Nephron progenitor cell (in vitro differentiated cells): ENCODE measurements around the gene TMPRSS2.

Source experiments
- DNase-seq: peaks from one replicate; pipeline ENCODE4 v3.0.0; 2021
- H3K27ac Mint-ChIP-seq: 2 replicates; pipeline ENCODE4 v1.8.0; 2021; ENCODE audit warnings: mild to moderate bottlenecking, moderate library complexity, mixed read lengths
- H3K27me3 Mint-ChIP-seq: 2 replicates; pipeline ENCODE4 v1.8.0; 2021; ENCODE audit warnings: mild to moderate bottlenecking, low read depth, mixed read lengths; ENCODE audit not compliant: poor library complexity
- H3K36me3 Mint-ChIP-seq: 2 replicates; pipeline ENCODE4 v1.8.0; 2021; ENCODE audit warnings: low read depth, mixed read lengths
- H3K4me1 Mint-ChIP-seq: 2 replicates; pipeline ENCODE4 v1.8.0; 2021; ENCODE audit warnings: mixed read lengths
- H3K4me3 Mint-ChIP-seq: 2 replicates; pipeline ENCODE4 v1.8.0; 2021; ENCODE audit warnings: mild to moderate bottlenecking, moderate library complexity, mixed read lengths
- H3K9me3 Mint-ChIP-seq: 2 replicates; pipeline ENCODE4 v1.8.0; 2021; ENCODE audit warnings: mild to moderate bottlenecking, moderate library complexity, mixed read lengths
- TF ChIP-seq, protein P1 (sequence below): fragments of 200-600 bp; sonication (generic); IDR thresholded peaks from 2 replicates; pipeline ENCODE4 v1.5.0; 2021; ENCODE audit warnings: antibody characterized with exemption

The TMPRSS2 gene

DNA sequence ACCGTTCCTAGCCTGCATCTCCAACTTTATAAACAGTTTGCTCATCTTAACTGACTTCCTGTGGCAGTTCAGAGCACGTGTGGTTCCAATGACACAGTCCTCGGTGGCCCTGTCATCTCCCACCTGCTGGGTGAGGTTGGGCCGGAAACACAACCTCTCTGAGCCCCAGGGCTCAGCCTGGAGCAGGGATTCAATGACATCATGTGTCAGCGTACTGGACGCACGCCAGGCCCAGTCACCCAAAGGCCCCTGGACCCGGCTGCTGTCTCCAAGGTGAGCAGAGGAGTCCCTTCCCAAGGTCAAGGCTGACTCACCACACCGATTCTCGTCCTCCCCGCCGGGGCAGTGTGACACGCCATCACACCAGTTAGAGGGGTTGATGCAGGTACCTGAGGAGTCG is 19.9 kb downstream of the TMPRSS2 start:
- no peak overlapping the region for H3K4me3 Mint-ChIP-seq
- peaks cover 6% of the 10 kb centered on the region for H3K27me3 Mint-ChIP-seq
- H3K36me3 Mint-ChIP-seq, result no peaks in the 10 kb centered on the region
- H3K9me3 Mint-ChIP-seq, result no peaks in the 10 kb centered on the region
- no peak overlapping the region for H3K27ac Mint-ChIP-seq
- TF ChIP-seq, protein P1, sequence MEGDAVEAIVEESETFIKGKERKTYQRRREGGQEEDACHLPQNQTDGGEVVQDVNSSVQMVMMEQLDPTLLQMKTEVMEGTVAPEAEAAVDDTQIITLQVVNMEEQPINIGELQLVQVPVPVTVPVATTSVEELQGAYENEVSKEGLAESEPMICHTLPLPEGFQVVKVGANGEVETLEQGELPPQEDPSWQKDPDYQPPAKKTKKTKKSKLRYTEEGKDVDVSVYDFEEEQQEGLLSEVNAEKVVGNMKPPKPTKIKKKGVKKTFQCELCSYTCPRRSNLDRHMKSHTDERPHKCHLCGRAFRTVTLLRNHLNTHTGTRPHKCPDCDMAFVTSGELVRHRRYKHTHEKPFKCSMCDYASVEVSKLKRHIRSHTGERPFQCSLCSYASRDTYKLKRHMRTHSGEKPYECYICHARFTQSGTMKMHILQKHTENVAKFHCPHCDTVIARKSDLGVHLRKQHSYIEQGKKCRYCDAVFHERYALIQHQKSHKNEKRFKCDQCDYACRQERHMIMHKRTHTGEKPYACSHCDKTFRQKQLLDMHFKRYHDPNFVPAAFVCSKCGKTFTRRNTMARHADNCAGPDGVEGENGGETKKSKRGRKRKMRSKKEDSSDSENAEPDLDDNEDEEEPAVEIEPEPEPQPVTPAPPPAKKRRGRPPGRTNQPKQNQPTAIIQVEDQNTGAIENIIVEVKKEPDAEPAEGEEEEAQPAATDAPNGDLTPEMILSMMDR, result no peak
- H3K4me1 Mint-ChIP-seq, result peaks cover 11% of the 10 kb centered on the region
- DNase-seq, result no peak

- Mint-ChIP-seq H3K27ac (no peak overlapping the region), H3K27me3 (peaks cover 6% of the 10 kb centered on the region), H3K36me3 (no peaks in the 10 kb centered on the region), H3K4me1 (peaks cover 16% of the 10 kb centered on the region), H3K9me3 (no peaks in the 10 kb centered on the region), H3K4me3 (no peak overlapping the region)
- TF ChIP-seq, protein P1, result no peak
- DNase-seq, result no peak
Measured at GRCh38 chr21:41487082-41487481, 20.9 kb downstream of the TMPRSS2 start.

- no peak overlapping the region for H3K4me3 Mint-ChIP-seq
- DNase-seq, result no peak
- H3K36me3 Mint-ChIP-seq, result no peaks in the 10 kb centered on the region
- peaks cover 8% of the 10 kb centered on the region for H3K27me3 Mint-ChIP-seq
- H3K9me3 Mint-ChIP-seq, result no peaks in the 10 kb centered on the region
- TF ChIP-seq, protein P1, result no peak
- H3K27ac Mint-ChIP-seq, result no peak overlapping the region
- H3K4me1 Mint-ChIP-seq, result peaks cover 18% of the 10 kb centered on the region
Measured at GRCh38 chr21:41483973-41484372, 24.0 kb downstream of the TMPRSS2 start.

DNA sequence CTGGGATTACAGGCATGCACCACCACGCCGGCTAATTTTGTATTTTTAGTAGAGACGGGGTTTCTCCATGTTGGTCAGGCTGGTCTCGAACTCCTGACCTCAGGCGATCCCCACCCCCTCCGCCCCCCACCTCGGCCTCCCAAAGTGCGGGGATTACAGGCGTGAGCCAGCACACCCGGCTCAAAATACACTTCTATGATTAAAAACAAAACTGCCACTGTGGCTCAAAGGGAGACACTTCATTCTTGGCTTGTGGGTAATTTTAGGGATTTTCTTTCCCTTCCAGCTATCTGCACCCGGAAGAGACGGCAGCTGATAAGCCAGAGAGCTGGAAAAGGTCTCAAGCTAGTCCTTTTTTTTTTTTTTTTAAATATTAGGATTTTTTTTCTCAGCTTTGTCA is 24.5 kb downstream of the TMPRSS2 start:
- TF ChIP-seq, protein P1, result no peak
- no peak overlapping the region for H3K4me3 Mint-ChIP-seq
- no peaks in the 10 kb centered on the region for H3K36me3 Mint-ChIP-seq
- H3K9me3 Mint-ChIP-seq, result no peaks in the 10 kb centered on the region
- H3K27me3 Mint-ChIP-seq, result peaks cover 10% of the 10 kb centered on the region
- no peak overlapping the region for H3K27ac Mint-ChIP-seq
- peaks cover 18% of the 10 kb centered on the region for H3K4me1 Mint-ChIP-seq
- DNase-seq, result no peak

- no peak overlapping the region for H3K4me3 Mint-ChIP-seq
- DNase-seq, result no peak
- peaks cover 10% of the 10 kb centered on the region for H3K27me3 Mint-ChIP-seq
- H3K36me3 Mint-ChIP-seq, result no peaks in the 10 kb centered on the region
- H3K9me3 Mint-ChIP-seq, result no peaks in the 10 kb centered on the region
- TF ChIP-seq, protein P1, result no peak
- H3K4me1 Mint-ChIP-seq, result peaks cover 20% of the 10 kb centered on the region
- H3K27ac Mint-ChIP-seq, result no peak overlapping the region
Measured at GRCh38 chr21:41482980-41483379, 25.0 kb downstream of the TMPRSS2 start.

DNA sequence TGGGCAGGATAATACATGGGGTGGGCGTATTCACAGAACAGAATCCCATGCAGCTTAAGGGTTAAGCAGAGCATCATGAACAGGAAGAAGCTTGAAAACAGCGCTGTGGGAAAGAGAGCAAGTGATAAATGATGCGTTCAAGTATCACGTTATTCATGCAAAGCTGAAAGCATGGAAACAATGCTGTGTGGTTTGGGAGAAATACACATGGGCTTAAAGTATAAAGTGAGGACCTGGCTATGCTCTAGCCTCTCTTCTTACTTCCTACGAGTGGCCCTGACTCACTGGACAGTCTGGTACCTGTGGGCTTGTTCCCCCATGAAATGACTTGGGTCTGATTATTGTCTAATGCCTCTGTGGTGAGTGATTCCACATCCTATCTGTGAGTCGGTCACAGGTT is 25.7 kb downstream of the TMPRSS2 start:
- H3K4me3 Mint-ChIP-seq, result no peak overlapping the region
- TF ChIP-seq, protein P1, result no peak
- DNase-seq, result no peak
- H3K36me3 Mint-ChIP-seq, result no peaks in the 10 kb centered on the region
- peaks cover 15% of the 10 kb centered on the region for H3K27me3 Mint-ChIP-seq
- H3K27ac Mint-ChIP-seq, result no peak overlapping the region
- no peaks in the 10 kb centered on the region for H3K9me3 Mint-ChIP-seq
- peaks cover 25% of the 10 kb centered on the region for H3K4me1 Mint-ChIP-seq
